Measurements from ENCODE around the gene PEX16.
A peak's percentile ranks its signal among the peaks of the same experiment; 100 is the strongest.

The PEX16 gene

DNA sequence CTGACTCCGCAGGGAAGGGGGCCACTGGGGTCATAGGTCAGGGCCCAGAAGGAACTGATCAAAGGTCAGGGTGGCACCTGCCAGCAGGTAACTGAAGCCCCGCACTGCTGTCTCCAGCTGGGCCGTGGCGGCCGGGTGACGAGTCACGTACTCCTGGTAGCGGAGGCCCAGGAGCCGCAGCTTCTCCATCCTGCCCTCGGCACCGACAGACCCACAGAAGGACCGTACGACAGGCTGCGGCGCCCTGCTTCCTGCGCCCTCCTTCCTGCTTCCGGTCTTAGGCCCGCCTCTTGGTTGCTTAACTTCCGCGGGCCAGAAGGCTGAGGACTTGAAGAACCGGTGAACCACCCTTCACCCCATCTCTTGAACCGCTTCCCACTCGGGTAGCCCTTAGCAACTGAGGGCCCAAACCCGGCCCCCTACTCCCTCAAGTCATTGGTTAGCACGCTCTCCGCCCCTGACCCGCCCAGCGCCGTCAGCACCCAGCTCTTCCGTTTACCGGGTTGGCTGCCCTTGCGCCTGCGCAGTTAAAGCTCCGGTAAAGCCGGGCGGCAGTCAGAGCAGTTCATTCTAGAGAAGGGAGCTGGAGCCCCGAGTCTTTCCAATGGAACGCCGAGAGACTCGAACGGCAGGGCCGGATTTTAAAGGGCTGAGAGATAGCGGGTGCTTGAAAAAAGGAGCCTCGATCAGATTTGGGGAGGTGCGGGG lies at the start of gene PEX16:
Gene PEX16 (minus strand): TSS at position 255 of the 708 bp plus-strand sequence. CDS start 66 bp downstream, at position 189.
- DNase-seq (ENCODE audit: low read depth), result peak; percentile 96

DNA sequence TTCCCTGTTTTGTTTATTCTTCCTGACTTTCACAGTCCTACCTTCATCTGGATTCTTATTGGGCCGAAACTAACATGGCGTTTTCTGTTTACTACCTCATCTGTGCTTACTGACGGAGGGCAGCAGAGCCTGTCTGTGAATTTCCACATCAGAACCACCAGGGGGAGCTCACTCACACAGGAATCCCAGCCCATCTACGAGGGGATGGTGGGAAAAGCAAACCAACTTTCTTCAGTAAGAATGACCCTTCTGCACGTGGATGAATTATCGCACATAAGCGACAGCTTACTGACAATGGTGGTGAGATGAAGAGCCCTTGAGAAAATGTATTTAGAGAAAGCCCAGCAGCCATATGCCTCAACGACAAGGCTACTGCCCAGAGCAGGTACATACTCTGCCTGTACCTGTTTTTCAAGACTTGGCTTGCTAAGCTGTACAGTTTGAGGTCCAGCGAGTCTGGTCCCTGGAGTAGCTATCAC lies 47.3 kb upstream of the PEX16 start:
- peak; percentile 15 for DNase-seq (ENCODE audit: low read depth)

DNA sequence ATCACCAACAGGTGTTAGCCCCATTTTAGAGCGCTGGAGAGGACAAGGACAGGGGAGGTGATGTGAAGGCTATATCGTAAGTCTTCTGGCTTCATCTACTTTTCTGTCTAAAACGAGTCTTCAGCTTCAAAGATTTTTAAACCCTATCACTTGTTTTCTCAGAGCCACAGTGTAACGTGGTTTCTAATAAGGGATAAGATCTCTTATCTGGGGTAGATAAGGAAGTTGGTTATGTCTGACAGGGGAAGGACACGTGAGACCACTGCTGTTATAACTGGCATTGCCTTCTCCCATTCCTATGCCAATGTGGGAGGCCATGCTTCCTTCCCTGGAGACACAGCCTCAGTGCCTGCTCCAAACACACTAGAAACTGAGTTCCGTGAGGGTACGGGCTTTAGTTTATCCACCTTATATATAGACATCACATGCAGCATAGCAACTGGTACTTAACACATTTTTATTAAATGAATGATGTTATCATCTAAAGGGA lies 44.1 kb upstream of the PEX16 start:
- DNase-seq (ENCODE audit: low read depth), result no peak

DNA sequence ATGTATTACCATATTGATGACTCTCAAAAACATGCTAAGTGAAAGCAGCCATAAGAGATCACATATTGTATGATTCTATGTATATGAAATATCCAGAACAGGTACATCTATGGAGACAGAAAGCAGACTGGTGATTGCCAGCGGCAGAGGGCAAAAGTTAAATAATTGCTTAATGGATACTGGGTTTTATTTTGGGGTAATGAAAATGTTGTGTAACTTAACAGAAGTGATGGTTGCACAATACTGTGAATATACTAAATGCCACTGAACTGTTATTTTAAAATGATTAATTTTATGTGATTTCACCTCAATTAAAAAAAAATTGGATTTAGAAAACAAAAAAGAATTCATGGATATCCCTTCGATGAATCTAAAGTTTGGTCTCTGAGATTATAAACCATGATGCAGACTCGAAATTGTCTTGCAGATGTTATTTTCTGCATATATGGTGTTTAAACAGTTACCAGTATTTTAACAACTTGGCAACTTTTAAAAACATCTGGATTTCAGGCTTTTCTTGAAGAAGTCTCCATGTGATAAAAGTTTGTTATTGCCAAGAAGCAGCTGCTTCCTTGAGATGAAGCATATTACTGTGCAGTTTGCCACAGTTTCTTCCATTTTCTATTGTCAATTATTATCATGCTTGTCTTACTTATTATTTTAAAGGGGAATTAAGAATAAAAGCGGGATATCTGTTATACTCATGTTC lies 42.9 kb upstream of the PEX16 start:
- DNase-seq (ENCODE audit: low read depth), result no peak

DNA sequence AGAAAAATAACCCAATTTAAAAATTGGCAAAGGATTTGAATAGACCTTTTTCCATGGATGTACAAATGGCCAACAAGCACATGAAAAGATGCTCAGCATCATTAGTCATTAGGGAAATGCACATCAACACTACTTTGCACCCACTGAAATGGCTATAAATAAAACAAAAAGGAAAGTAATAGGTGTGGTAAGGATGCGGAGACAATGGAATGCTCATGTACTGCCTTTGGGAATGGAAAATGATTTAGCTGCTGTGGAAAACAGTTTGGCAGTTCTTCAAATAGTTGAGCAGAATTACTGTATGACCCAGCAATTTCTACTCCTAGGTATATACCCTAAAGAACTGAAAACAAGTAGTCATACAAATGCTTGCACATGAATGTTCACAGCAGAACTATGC lies 42.2 kb upstream of the PEX16 start:
- DNase-seq (ENCODE audit: low read depth), result no peak

DNA sequence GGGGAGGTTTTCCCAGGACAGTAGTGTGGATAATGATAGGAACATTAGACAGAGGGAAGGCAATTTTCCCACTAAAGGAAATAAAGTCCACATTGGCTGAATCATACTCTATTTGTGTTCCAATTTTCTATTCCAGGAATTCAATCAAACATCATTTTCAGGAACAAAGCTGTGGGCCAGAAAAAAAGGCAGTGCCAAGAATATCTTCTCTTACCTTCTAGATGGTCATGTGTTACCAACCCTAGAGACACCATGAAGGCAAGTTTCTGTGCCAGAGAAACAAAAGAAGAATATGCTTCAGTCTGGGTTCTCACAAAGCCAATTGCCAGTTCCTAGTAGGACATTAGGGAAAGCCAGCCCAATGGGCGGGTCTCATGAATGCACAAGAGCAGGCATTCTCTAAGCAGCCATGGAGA lies 32.3 kb upstream of the PEX16 start:
- DNase-seq (ENCODE audit: low read depth), result no peak

DNA sequence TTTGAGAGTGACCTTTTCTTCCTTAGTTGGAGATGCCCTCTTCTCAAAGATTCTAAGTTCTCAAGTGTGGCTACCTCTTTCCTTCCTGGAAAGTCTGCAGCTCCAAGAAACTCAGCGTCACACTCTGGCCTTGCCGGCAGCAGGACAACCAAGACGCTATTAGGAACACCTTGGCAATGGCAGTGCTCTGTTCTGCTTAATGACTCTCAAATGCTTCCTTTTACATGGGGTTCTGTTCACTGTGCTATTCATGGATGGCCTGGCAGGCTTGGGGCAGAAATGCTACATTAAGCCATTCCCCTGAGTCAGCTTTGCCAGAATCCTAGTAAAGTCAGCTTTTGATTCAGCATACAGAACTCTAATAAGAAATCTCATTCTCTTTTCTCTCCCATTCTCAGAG lies 30.7 kb upstream of the PEX16 start:
- no peak for DNase-seq (ENCODE audit: low read depth)

DNA sequence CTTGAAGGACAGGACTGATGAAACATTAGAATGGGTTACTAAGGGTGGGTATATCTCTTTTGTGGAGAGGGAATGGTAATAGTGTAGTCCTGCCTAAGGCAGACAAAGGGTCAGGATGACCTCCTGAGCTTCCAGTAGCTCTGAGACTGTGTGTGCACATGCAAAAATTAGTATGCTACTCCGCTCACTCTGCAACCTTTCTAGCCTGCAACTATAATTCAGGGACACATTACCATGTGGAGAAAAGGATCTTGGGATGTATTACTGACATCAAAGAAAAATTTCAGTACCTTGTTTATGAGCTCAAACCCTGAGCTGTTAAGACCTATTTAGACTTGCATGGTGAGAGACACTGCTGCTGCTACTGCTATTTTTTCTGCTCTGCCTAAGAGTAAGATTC lies 30.2 kb upstream of the PEX16 start:
- no peak for DNase-seq (ENCODE audit: low read depth)

DNA sequence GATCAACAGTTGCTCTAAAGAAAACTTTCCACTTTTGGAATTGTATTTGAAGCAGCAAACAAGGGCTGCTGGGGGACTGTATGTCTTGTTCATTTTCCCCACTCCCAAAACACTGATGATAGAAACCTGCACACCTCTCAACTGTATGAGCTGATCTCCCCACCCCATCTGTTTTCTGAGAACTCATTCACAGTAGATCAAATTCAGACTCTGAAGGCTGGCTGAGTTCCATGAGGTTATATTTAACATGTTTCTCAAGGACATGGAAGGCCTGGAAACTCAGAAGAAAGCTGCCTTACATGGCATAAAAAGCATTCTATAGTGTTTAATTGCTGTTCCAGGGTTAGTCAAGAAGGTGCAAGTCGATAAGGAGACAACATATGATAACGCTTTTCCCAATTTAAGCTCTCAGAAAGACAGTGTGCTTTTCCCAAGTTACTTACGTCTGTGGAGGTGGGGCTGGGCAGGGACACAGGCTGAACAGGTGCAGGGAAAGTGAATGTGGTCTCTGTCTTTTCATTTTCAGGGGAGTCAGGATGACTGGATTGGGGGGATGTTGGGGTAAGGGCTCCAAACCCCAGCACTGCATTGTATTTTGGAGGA lies 27.8 kb upstream of the PEX16 start:
- no peak for DNase-seq (ENCODE audit: low read depth)

DNA sequence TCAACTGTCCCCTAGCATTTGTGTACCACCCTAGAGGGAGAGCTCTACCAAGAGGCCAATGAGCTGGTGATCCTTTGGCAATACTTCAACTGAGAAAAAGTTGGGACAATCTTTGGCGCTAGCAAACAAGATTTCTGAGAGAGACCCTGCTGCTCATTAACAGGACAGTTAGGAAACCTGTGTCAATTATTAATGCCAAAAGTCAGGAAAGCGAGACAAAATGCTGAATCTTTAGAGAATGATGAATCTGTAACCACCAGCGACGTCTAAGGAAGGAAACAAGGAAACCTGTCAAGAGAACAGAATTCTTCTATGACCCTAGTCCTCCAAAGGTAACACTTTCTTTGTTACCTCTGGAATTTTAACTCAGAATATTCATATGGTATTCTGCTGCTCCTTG lies 24.7 kb upstream of the PEX16 start:
- DNase-seq (ENCODE audit: low read depth), result no peak

DNA sequence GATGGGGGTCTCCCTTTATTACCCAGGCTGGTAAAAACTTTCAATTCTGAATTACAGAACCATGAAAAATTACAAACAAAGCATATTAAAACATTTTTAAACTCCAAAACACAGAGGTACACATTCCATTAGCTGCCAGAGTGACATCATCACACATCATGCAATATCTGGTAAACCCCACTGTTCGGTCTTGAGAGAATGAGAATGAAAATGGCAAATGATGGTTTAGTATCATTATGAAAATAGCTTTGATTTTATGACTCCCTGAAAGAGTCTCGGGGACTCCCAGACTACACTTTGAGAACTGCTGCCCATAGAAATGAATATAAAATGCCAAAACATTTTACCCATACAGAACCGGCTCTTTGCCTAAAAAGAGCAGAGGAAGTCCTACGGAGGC lies 23.6 kb upstream of the PEX16 start:
- DNase-seq (ENCODE audit: low read depth), result no peak

DNA sequence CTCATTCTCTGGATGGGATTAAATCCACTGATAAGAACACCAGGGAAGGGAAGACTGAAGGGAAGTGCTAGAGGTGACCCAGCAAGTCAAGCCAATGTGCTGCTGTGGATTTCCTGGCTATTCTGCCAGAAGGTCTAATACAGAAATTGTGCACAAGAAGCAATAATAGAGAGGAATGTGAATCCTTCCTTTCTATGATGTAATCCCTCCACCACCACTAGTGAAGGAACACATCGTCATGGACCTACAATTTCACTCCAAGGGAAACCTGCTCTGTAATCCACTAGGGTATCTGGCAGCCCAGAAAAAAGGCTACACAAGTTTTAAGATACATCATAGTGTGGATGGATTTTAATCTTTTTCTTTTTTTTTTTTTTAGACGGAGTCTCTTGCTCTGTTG lies 22.2 kb upstream of the PEX16 start:
- no peak for DNase-seq (ENCODE audit: low read depth)

DNA sequence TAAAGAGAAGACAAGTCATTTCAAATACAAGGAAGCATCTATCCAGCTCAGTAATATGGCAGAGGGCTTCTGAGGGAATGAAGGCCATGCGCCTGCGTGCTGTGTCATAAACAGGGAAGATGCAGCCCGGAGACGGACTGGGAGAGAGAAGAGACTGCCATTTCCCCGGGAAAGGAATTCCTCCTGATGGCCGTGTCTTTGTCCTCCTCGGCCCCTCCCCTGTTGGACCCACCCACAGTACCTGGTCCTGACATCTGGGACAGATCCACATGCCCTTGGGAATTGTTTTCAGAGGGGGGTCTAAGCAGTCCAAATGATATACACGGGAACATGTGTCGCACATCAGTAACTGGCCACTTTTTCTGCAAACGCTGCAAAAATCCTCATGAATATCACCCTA lies 20.2 kb upstream of the PEX16 start:
- DNase-seq (ENCODE audit: low read depth), result no peak

DNA sequence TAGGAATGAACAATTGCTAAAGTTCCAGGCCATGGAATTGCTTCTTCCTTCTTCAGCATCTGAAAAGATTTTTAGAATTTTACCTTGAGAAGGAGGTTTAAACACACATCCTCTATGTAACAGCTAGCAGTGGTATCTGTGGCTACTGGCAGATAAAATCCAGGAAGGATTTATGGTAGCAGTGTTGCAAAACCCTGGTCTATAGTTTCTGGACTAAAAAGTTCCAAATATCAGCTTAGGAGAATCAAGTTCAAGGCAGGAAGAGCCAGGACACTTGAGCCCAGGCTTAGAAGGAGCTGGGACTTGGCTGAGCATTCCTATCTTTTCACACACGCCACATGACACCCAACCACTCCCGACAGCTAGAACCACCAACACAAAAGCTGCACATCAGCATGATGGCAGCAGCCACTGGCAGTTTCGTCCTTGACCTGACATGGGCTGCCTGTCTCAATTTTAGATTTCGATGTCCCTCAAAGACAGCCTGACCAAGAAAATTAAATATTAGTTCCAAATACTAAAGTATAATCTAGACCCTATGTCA lies 18.9 kb upstream of the PEX16 start:
- DNase-seq (ENCODE audit: low read depth), result no peak

DNA sequence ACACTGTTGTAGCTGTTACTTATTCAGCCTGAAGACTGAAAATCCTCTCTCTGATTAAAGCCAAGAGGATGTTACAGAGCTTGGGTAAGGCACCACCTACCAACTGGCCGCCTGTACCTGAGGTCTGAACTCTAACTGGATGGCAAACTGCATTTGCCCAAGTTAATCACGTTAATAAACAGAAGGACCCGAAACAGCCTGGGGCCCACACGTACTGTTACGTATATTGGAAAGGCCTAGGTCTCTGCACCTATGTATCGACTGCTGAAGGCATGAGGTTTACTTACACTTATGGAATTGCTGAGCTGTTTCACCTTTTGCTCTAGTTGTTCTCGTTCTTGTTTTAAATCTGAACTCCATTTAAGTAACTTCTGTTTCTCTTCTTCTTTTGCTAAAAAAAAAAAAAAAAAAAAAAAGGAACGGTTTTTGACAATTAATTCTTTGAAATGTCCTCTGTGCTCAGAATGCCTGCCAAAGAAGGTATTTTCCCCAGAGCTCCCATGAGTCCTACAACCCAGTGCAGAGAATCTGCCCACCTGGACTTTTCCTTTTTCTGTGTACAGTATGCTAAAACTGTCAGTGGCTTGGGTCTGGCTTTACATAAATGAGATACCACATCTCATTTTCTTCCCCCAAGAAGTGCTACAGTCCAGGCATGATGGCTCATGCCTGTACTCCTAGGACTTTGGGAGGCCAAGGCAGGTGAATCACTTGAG lies 17.8 kb upstream of the PEX16 start:
- DNase-seq (ENCODE audit: low read depth), result no peak

DNA sequence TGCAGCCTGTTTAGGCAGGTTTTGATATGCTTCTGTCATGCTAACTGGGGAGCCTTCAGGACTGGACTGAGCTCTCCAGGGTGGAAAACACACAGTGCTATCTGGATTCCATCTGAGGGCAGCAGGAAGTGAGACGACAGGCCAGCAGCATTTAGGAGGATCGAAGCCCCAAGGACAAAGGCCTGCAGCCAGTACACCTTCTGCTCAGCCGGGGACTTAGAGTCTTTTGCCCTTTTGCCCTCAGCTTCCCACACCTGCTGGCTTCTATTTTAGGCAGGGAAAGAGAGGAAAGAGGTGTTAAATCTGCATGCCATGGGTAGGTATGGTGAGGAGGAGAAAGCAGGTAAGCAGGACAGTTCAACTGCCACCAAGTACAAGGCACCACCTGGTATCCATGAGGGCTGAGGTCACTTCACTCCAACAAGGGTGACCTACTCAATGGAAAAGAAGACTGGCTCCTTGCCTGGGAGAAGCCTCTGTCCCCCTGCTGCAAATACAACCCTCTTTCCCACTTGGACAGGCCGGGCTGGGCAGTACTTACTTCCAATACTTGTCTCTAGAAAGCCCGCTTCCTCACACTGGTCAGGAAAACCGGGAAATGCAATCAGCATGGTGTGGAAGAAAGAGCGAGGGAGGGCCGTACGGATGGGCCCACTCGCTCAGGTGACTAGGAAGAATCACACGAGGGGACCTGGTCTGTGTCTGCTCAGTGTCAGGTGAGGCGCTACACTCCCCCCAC lies 17.1 kb upstream of the PEX16 start:
- no peak for DNase-seq (ENCODE audit: low read depth)

DNA sequence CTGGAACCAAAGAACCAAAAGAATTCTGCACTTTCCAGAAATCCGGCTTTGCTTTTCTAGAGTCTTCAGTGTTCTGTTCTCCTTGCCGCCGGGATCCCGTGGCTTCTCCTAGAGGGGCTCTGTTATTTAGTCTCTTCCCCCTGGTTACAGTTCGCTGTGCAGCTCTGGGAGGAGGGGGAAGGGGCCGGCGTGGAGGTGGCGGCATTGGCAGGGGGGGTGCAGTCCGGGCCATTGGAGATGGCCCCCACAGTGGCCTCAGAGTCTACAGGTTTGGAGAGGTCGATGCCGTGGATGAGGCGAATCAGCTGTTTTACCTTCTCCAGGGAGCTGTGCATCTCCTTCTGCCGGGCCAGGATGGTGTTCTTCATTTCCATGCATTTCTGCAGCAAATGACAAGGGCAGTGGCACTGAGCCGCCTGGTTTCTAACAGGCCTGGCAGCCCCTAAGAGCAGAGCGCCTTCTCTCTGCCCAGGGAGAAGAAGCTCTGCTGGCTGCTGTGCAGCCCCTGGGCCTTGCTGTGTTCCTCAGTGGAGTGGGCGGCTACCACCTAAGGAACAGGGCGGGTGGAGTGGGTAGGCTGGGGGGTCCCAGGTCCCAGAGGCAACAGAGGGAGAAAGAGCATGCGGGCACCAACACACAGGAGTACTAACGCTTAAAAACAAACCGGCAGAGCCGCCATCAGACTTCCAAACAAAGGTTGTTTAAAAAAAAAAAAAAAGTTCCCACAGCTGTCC lies 16.3 kb upstream of the PEX16 start:
- DNase-seq (ENCODE audit: low read depth), result no peak

DNA sequence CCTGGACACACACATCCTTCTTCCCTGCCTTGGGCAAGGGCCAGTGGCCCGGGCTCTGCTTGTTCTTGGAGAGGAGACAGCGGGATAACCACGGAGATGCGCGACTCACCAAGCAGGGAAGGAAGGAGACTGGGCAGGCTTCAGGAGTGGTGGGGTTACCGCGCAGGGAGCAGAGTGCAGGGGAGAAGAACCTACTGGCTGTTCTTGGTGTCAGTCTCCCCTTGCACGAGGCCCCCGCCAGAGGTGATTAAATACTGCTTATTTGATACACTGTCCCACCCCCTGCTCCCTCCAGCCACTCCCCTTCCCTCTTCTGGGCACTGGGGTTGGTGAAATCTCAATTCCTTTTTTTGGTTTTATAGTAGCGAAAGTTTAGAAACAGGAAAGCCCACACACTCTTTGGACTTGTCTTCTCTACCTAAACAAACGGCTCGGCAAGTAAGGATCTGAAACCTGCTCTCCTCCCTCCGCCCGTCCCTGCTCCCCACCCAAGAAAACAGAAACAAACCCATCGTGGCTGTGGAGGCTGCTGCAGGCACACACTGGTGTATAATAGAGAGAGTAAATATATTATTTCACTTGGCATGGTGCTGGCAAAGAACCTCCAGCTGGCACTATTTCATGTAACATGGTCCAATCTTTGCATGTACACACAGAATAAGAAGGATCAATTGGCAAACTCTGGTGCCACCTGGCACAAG lies 15.6 kb upstream of the PEX16 start:
- no peak for DNase-seq (ENCODE audit: low read depth)

DNA sequence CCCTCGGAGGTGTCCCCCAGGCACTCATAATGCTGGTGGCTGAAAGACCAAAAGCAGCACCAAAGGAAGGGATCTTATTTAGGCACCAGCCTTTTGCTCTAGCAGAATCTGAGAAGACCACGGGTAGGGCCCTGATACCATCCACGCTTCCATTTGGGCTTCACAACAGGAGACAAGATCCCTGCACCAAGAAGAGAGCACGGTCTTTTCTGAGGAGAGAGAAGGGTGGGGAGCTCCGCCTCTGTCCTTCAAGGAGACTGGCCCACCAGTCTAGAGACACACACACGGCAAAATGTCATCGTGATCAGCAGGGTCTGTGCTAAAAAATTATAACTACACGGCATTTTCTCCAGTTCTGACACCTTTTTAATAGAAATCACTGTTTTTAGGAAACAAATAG lies 14.5 kb upstream of the PEX16 start:
- no peak for DNase-seq (ENCODE audit: low read depth)

DNA sequence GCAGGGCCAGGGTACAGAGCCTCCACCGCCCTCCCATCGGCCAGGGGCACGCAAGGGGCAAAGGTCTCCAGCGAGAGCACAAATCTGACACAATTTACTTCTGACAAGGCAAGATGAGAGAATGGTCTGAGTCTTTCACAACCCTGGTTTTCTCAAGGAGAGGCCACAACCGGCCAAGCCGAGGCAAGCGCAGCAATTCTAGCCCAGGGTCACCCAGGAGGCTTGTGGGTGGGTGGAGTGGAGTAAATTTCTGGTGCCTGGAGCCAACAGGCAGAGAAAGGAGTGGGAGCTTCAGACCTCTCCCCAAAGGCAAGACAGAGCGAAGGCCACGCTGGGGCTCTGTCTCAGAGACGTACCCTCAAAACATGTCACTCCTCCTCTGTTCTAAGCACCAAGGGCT lies 14.1 kb upstream of the PEX16 start:
- no peak for DNase-seq (ENCODE audit: low read depth)

Measured in T-helper 22 cell (primary cell).